B cell (primary cell): ENCODE results near the gene SLC66A1. TPM values are rescaled to one million over a fixed set of nuclear protein-coding genes. Genes with fewer than 3 reads are reported as not detected.

Experiments used
- ATAC-seq: fragments of 200-7000 bp; cut with Tn5 transposase; one replicate; pipeline ENCODE4 v1.10.0; 2021; ENCODE audit warnings: low read depth, mild to moderate bottlenecking, moderate number of reproducible peaks, moderate library complexity
- CTCF ChIA-PET: fragments of 350-600 bp; sonication (Branson Sonifier 250); formaldehyde crosslinking; loops from one replicate; lab custom pipeline; 2021; ENCODE audit warnings: antibody characterized with exemption, inconsistent platforms; lab: Charles Lee
- POLR2A ChIA-PET: fragments of 350-600 bp; sonication (Branson Sonifier 250); formaldehyde crosslinking; loops from one replicate; lab custom pipeline; 2021; ENCODE audit warnings: antibody characterized with exemption; lab: Charles Lee
- DNase-seq: peaks from one replicate; pipeline ENCODE4 v3.0.0; 2013
- H2AFZ ChIP-seq: 2 replicates; pipeline ENCODE4 v1.6.1; 2012; ENCODE audit warnings: mild to moderate bottlenecking, low read depth, low read length; ENCODE audit not compliant: insufficient read depth, poor library complexity, severe bottlenecking
- H3K27ac ChIP-seq, 2 donors: 1 replicate in 1 of 2; 2 replicates in 1 of 2; pipeline ENCODE4 v1.5.1; 2012 to 2013; ENCODE audit warnings: low read length in 2 of 2, mild to moderate bottlenecking in 2 of 2, moderate library complexity in 1 of 2
- H3K27me3 ChIP-seq, 4 experiments: fragments of 200-600 bp in 1 of 4; sonication (generic) in 1 of 4; replicated peaks in 1 of 4; 1 replicate in 2 of 4; 2 replicates in 2 of 4; pipeline versions ENCODE4 v1.6.1 to v1.7.0; 2013 to 2016; ENCODE audit warnings: low read length in 3 of 4, mild to moderate bottlenecking in 2 of 4, mixed read lengths in 1 of 4, moderate library complexity in 1 of 4; ENCODE audit not compliant: insufficient read depth in 4 of 4, control insufficient read depth in 3 of 4; ENCODE audit errors: control extremely low read depth in 1 of 4
- H3K36me3 ChIP-seq, 2 experiments: replicated peaks in 1 of 2; 1 replicate in 1 of 2; 2 replicates in 1 of 2; pipeline versions ENCODE4 v1.6.1 to v1.7.1; 2013; ENCODE audit warnings: low read length in 1 of 2; ENCODE audit not compliant: insufficient read depth in 2 of 2, control insufficient read depth in 1 of 2; ENCODE audit errors: control extremely low read depth in 1 of 2, extremely low read depth in 1 of 2
- H3K4me1 ChIP-seq, 2 donors: fragments of 200-600 bp in 1 of 2; sonication (generic) in 1 of 2; 1 replicate in 1 of 2; 2 replicates in 1 of 2; pipeline versions ENCODE4 v1.5.1 to v1.6.1; 2013 to 2017; ENCODE audit warnings: low read length in 2 of 2; ENCODE audit not compliant: control insufficient read depth in 2 of 2, insufficient read depth in 2 of 2
- H3K4me2 ChIP-seq: replicated peaks from 2 replicates; pipeline ENCODE3; 2012; ENCODE audit warnings: mild to moderate bottlenecking, low read depth, low read length; ENCODE audit not compliant: poor library complexity, severe bottlenecking
- H3K4me3 ChIP-seq, 5 experiments: fragments of 200-600 bp in 1 of 5; sonication (generic) in 1 of 5; 1 replicate in 3 of 5; 2 replicates in 2 of 5; pipeline versions ENCODE4 v1.5.1 to v1.7.0; 2011 to 2016; ENCODE audit warnings: low read length in 4 of 5, mild to moderate bottlenecking in 4 of 5, low read depth in 2 of 5, control low read depth in 1 of 5, moderate library complexity in 1 of 5; ENCODE audit not compliant: insufficient read depth in 1 of 5; ENCODE audit errors: control extremely low read depth in 1 of 5, extremely low read depth in 1 of 5
- H3K79me2 ChIP-seq: fragments of 200-600 bp; sonication (generic); one replicate; pipeline ENCODE4 v1.6.0; 2016; ENCODE audit warnings: low read length; ENCODE audit not compliant: control insufficient read depth, insufficient read depth
- H3K9ac ChIP-seq: fragments of 200-600 bp; sonication (generic); 2 replicates; pipeline ENCODE4 v1.6.1; 2017; ENCODE audit warnings: mild to moderate bottlenecking, low read length, moderate library complexity
- H3K9me3 ChIP-seq, 3 donors: one replicate each; pipeline versions ENCODE4 v1.6.1 to v1.7.1; 2013; ENCODE audit warnings: low read length in 2 of 3; ENCODE audit not compliant: control insufficient read depth in 2 of 3, insufficient read depth in 1 of 3; ENCODE audit errors: control extremely low read depth in 1 of 3
- H4K20me1 ChIP-seq: 2 replicates; pipeline ENCODE4 v1.6.0; 2012; ENCODE audit warnings: mild to moderate bottlenecking, low read length; ENCODE audit not compliant: insufficient read depth, control insufficient read depth, poor library complexity, severe bottlenecking
- H3K27ac Mint-ChIP-seq: one replicate; pipeline ENCODE4 v1.8.0; 2021; ENCODE audit warnings: mixed read lengths
- H3K27me3 Mint-ChIP-seq: one replicate; pipeline ENCODE4 v1.8.0; 2021; ENCODE audit warnings: mixed read lengths
- H3K4me1 Mint-ChIP-seq: one replicate; pipeline ENCODE4 v1.8.0; 2021; ENCODE audit warnings: mixed read lengths
- H3K4me3 Mint-ChIP-seq: one replicate; pipeline ENCODE4 v1.8.0; 2021; ENCODE audit warnings: mixed read lengths
- H3K9me3 Mint-ChIP-seq: one replicate; pipeline ENCODE4 v1.8.0; 2022; ENCODE audit warnings: mixed read lengths; ENCODE audit not compliant: insufficient read depth
- EZH2 ChIP-seq: IDR thresholded peaks from 2 replicates; pipeline ENCODE4 v1.6.1; 2012; ENCODE audit warnings: borderline replicate concordance, low read depth, mild to moderate bottlenecking, moderate library complexity, low read length; ENCODE audit not compliant: insufficient read depth, poor library complexity, severe bottlenecking
- WGBS: methylation state at CpG from one replicate; pipeline ENCODE4 v1.1.5; 2013; ENCODE audit warnings: missing lambda C conversion rate; ENCODE audit not compliant: insufficient coverage; 5-methylcytosine and 5-hydroxymethylcytosine counted together
- intact Hi-C: fragments of 100-400 bp; cut with micrococcal nuclease; formaldehyde crosslinking; loops from one replicate; pipeline ENCODE4 v1.10.0; 2022
- polyA plus RNA-seq: library from polyadenylated mRNA; depleted of rRNA; stranded (reverse); fragments of >200 nt; gene quantifications from 2 replicates; pipeline ENCODE4 v1.2.3, GENCODE V29; 2012
- total RNA-seq, 2 donors: library from RNA; stranded (reverse); fragments of 120-200 nt in 1 of 2; gene quantifications; 1 replicate in 1 of 2; 2 replicates in 1 of 2; pipeline versions ENCODE4 v1.2.3 to v1.2.4, GENCODE V29; 2013 to 2022
- TF ChIP-seq, protein P1 (sequence below): fragments of 200-600 bp; IDR thresholded peaks from one replicate; pipeline ENCODE4 v1.8.0; 2022; ENCODE audit warnings: antibody characterized with exemption, mild to moderate bottlenecking

Gene SLC66A1
- total and polyA plus RNA-seq, 2 donors (not counting 1 experiment from before 2014, with no cell fraction given): 24.4 to 26.8 TPM

DNA sequence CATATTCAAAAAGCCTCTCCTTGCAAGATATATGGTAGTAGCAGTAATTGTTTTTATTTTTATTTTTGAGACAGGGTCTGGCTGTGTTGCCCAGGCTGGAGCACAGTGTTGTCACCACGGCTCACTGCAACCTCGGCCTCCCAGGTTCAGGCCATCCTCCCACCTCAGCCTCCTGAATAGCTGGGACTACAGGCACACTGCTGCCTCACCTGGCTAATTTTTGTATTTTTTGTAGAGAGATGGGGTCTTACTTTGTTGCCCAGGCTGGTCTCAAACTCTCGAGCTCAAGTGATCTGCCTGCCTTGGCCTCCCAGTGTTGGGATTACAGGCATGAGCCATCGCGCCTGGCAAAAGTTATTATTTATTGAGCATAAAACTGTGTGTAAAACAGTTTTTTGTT is 38.4 kb downstream of the SLC66A1 start:
- no peak overlapping the region for H3K27ac ChIP-seq
- H3K79me2 ChIP-seq: no peaks in the 10 kb centered on the region
- no peak overlapping the region for H2AFZ ChIP-seq
- ChIA-PET CTCF (no interaction called here), POLR2A (interaction anchor here (0.6 kb wide), 1 partner anchor 298 kb away, joined by 4 read pairs; no protein-coding TSS in a partner anchor)
- H4K20me1 ChIP-seq: peaks cover 23% of the 10 kb centered on the region
- intact Hi-C loops: no loop called here
- H3K9me3 ChIP-seq: no peaks in the 10 kb centered on the region
- 100% methylated on average over 3 of the region's 5 CpGs for WGBS
- no peak for ATAC-seq
- H3K36me3 ChIP-seq: peaks cover 2 to 62% of the 10 kb centered on the region in 2 experiments
- DNase-seq: no peak
- Mint-ChIP-seq H3K4me1 (peaks cover 11% of the 10 kb centered on the region), H3K4me3 (no peak overlapping the region), H3K27me3 (no peaks in the 10 kb centered on the region), H3K9me3 (no peaks in the 10 kb centered on the region), H3K27ac (no peak overlapping the region)
- H3K9ac ChIP-seq: no peak overlapping the region
- no peaks in the 10 kb centered on the region for H3K27me3 ChIP-seq
- peaks cover 0 to 6% of the 10 kb centered on the region in 2 donors for H3K4me1 ChIP-seq
- H3K4me3 ChIP-seq: no peak overlapping the region
- TF ChIP-seq EZH2: no peak
- TF ChIP-seq, protein P1, sequence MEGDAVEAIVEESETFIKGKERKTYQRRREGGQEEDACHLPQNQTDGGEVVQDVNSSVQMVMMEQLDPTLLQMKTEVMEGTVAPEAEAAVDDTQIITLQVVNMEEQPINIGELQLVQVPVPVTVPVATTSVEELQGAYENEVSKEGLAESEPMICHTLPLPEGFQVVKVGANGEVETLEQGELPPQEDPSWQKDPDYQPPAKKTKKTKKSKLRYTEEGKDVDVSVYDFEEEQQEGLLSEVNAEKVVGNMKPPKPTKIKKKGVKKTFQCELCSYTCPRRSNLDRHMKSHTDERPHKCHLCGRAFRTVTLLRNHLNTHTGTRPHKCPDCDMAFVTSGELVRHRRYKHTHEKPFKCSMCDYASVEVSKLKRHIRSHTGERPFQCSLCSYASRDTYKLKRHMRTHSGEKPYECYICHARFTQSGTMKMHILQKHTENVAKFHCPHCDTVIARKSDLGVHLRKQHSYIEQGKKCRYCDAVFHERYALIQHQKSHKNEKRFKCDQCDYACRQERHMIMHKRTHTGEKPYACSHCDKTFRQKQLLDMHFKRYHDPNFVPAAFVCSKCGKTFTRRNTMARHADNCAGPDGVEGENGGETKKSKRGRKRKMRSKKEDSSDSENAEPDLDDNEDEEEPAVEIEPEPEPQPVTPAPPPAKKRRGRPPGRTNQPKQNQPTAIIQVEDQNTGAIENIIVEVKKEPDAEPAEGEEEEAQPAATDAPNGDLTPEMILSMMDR: no peak
- no peak overlapping the region for H3K4me2 ChIP-seq

DNA sequence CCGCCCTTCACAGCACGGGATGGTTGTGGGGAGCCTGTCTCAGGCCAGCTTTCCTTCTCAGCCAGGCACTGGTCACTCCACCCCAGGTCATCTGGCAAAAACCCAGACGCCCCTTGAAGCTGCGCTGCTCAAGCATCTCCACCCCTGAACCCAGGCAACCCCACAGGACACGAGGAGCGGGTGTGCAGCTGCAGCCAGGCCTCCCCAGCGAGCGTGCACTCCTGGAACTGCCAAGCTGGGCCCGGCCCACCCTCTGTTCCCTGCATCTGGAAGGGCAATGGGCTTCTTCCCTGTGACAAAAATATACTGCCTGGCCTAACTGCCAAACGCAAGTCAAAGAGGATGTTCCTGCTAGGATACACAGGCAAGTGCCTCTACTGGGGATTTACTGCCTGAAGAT is 39.7 kb downstream of the SLC66A1 start:
- Histone ChIP-seq H3K36me3 (peaks cover 2 to 72% of the 10 kb centered on the region in 2 experiments), H3K79me2 (no peaks in the 10 kb centered on the region), H3K4me3 (no peak overlapping the region), H4K20me1 (peaks cover 19% of the 10 kb centered on the region), H3K27me3 (no peaks in the 10 kb centered on the region), H3K27ac (no peak overlapping the region), H3K4me1 (peaks cover 0 to 6% of the 10 kb centered on the region in 2 donors), H3K9ac (no peak overlapping the region), H2AFZ (no peak overlapping the region), H3K9me3 (no peaks in the 10 kb centered on the region), H3K4me2 (no peak overlapping the region)
- WGBS: 98% methylated on average over 7 of the region's 10 CpGs
- no peaks in the 10 kb centered on the region for H3K27me3 Mint-ChIP-seq
- ATAC-seq: no peak
- no peak for DNase-seq
- H3K27ac Mint-ChIP-seq: no peak overlapping the region
- intact Hi-C loops: no loop called here
- no peak overlapping the region for H3K4me3 Mint-ChIP-seq
- no peaks in the 10 kb centered on the region for H3K9me3 Mint-ChIP-seq
- POLR2A ChIA-PET: no interaction called here
- H3K4me1 Mint-ChIP-seq: peaks cover 10% of the 10 kb centered on the region
- TF ChIP-seq EZH2: no peak
- TF ChIP-seq, protein P1: no peak
- CTCF ChIA-PET: no interaction called here
